Trophoblast cell (in vitro differentiated cells and primary cell): ENCODE measurements around the gene KCNJ5.

Source experiments
- DNase-seq, 2 donors: peaks; one replicate each; pipeline ENCODE4 v3.0.0-alpha.2; 2016
- H2AFZ ChIP-seq: 2 replicates; pipeline ENCODE4 v1.6.1; 2013; ENCODE audit warnings: low read length, moderate library complexity, mild to moderate bottlenecking; ENCODE audit not compliant: insufficient read depth, poor library complexity
- H2AK5ac ChIP-seq: 2 replicates; pipeline ENCODE4 v1.6.1; 2013; ENCODE audit warnings: mild to moderate bottlenecking, low read length
- H2BK120ac ChIP-seq: 2 replicates; pipeline ENCODE4 v1.6.1; 2013; ENCODE audit warnings: low read length, mild to moderate bottlenecking, moderate library complexity; ENCODE audit not compliant: insufficient read depth, poor library complexity
- H2BK12ac ChIP-seq: 2 replicates; pipeline ENCODE4 v1.6.1; 2013; ENCODE audit warnings: mild to moderate bottlenecking, low read length, moderate library complexity
- H2BK5ac ChIP-seq: 2 replicates; pipeline ENCODE4 v1.6.1; 2013; ENCODE audit warnings: low read length, low read depth, moderate library complexity, mild to moderate bottlenecking; ENCODE audit not compliant: poor library complexity
- H3K14ac ChIP-seq: 2 replicates; pipeline ENCODE4 v1.6.1; 2013; ENCODE audit warnings: mild to moderate bottlenecking, low read length
- H3K18ac ChIP-seq: 2 replicates; pipeline ENCODE4 v1.6.1; 2013; ENCODE audit warnings: mild to moderate bottlenecking, low read length
- H3K23ac ChIP-seq: 2 replicates; pipeline ENCODE4 v1.6.1; 2013; ENCODE audit warnings: low read length
- H3K27ac ChIP-seq: 2 replicates; pipeline ENCODE4 v1.5.1; 2013; ENCODE audit warnings: low read depth, mild to moderate bottlenecking, inconsistent platforms, low read length, moderate library complexity
- H3K27me3 ChIP-seq: 2 replicates; pipeline ENCODE4 v1.6.1; 2013; ENCODE audit warnings: inconsistent platforms, mild to moderate bottlenecking, low read length, moderate library complexity; ENCODE audit not compliant: insufficient read depth
- H3K36me3 ChIP-seq, 2 experiments: 1 replicate in 1 of 2; 2 replicates in 1 of 2; pipeline ENCODE4 v1.6.1; 2013; ENCODE audit warnings: low read length in 2 of 2, mild to moderate bottlenecking in 2 of 2, moderate library complexity in 1 of 2; ENCODE audit not compliant: insufficient read depth in 2 of 2, control insufficient read depth in 1 of 2
- H3K4ac ChIP-seq: 2 replicates; pipeline ENCODE4 v1.6.1; 2013; ENCODE audit warnings: low read depth, mild to moderate bottlenecking, low read length, moderate library complexity
- H3K4me1 ChIP-seq, 2 experiments: 1 replicate in 1 of 2; 2 replicates in 1 of 2; pipeline ENCODE4 v1.6.1; 2013; ENCODE audit warnings: low read length in 2 of 2, mild to moderate bottlenecking in 2 of 2, moderate library complexity in 1 of 2; ENCODE audit not compliant: insufficient read depth in 2 of 2, control insufficient read depth in 1 of 2
- H3K4me2 ChIP-seq: 2 replicates; pipeline ENCODE4 v1.6.1; 2013; ENCODE audit warnings: inconsistent platforms, mild to moderate bottlenecking, low read length, moderate library complexity
- H3K4me3 ChIP-seq: 2 replicates; pipeline ENCODE4 v1.5.1; 2013; ENCODE audit warnings: mild to moderate bottlenecking, low read depth, low read length, inconsistent platforms
- H3K79me1 ChIP-seq: one replicate; pipeline ENCODE4 v1.6.1; 2013; ENCODE audit warnings: low read length
- H3K79me2 ChIP-seq: 2 replicates; pipeline ENCODE4 v1.6.1; 2013; ENCODE audit warnings: low read length, mild to moderate bottlenecking; ENCODE audit not compliant: control insufficient read depth, insufficient read depth, poor library complexity
- H3K9ac ChIP-seq: 2 replicates; pipeline ENCODE4 v1.6.1; 2013; ENCODE audit warnings: mild to moderate bottlenecking, low read length
- H3K9me3 ChIP-seq: 2 replicates; pipeline ENCODE4 v1.6.1; 2013; ENCODE audit warnings: low read depth, mild to moderate bottlenecking, control low read depth, inconsistent platforms, low read length; ENCODE audit not compliant: insufficient read depth
- H4K12ac ChIP-seq: 2 replicates; pipeline ENCODE4 v1.6.1; 2013; ENCODE audit warnings: low read depth, mild to moderate bottlenecking, low read length, moderate library complexity
- H4K8ac ChIP-seq: 2 replicates; pipeline ENCODE4 v1.6.1; 2013; ENCODE audit warnings: low read depth, mild to moderate bottlenecking, low read length, moderate library complexity
- H4K91ac ChIP-seq: one replicate; pipeline ENCODE4 v1.6.1; 2013; ENCODE audit warnings: low read depth, mild to moderate bottlenecking, low read length, moderate library complexity
- WGBS: extraction: QIAGEN DNeasy Blood & Tissue Kit; methylation state at CpG from one replicate; pipeline ENCODE4 v1.1.7; 2013; ENCODE audit warnings: missing lambda C conversion rate; ENCODE audit not compliant: insufficient read length, insufficient coverage; ENCODE audit errors: extremely low coverage; 5-methylcytosine and 5-hydroxymethylcytosine counted together

The KCNJ5 gene

GRCh38 chr11:128957202-128957482 is 66.0 kb downstream of the KCNJ5 start:
- Histone ChIP-seq H3K27ac (no peak overlapping the region), H3K4me3 (no peak overlapping the region), H3K27me3 (no peaks in the 10 kb centered on the region), H4K8ac (no peak overlapping the region), H4K12ac (no peak overlapping the region), H2BK12ac (no peak overlapping the region), H3K4me2 (no peak overlapping the region), H3K79me2 (no peaks in the 10 kb centered on the region), H3K4me1 (no peaks in the 10 kb centered on the region), H3K9me3 (peaks cover 3% of the 10 kb centered on the region), H2BK5ac (no peak overlapping the region), H3K18ac (no peak overlapping the region), H2BK120ac (no peak overlapping the region), H3K36me3 (no peaks in the 10 kb centered on the region), H3K9ac (no peak overlapping the region), H4K91ac (no peak overlapping the region), H3K4ac (no peak overlapping the region), H3K14ac (no peak overlapping the region), H3K23ac (no peak overlapping the region), H3K79me1 (no peaks in the 10 kb centered on the region), H2AFZ (no peak overlapping the region), H2AK5ac (no peak overlapping the region)
- WGBS: no CpG with 5 or more reads among the region's 8 CpGs
- no peak for DNase-seq

GRCh38 chr11:128961645-128962044 is 70.5 kb downstream of the KCNJ5 start:
- WGBS: no CpG with 5 or more reads among the region's 2 CpGs
- Histone ChIP-seq H3K79me2 (no peaks in the 10 kb centered on the region), H3K27me3 (no peaks in the 10 kb centered on the region), H3K4ac (no peak overlapping the region), H3K18ac (no peak overlapping the region), H3K27ac (no peak overlapping the region), H3K14ac (no peak overlapping the region), H2AFZ (no peak overlapping the region), H4K91ac (no peak overlapping the region), H3K9ac (no peak overlapping the region), H2BK5ac (no peak overlapping the region), H3K36me3 (peaks cover 0 to 2% of the 10 kb centered on the region in 2 experiments), H3K79me1 (no peaks in the 10 kb centered on the region), H3K4me3 (no peak overlapping the region), H3K23ac (no peak overlapping the region), H4K8ac (no peak overlapping the region), H2BK12ac (no peak overlapping the region), H4K12ac (no peak overlapping the region), H3K4me1 (no peaks in the 10 kb centered on the region), H2AK5ac (no peak overlapping the region), H2BK120ac (no peak overlapping the region), H3K9me3 (no peaks in the 10 kb centered on the region), H3K4me2 (no peak overlapping the region)
- DNase-seq: no peak

- Histone ChIP-seq H2BK5ac (no peak overlapping the region), H3K4ac (no peak overlapping the region), H2BK120ac (no peak overlapping the region), H3K23ac (no peak overlapping the region), H3K9ac (no peak overlapping the region), H3K14ac (no peak overlapping the region), H2BK12ac (no peak overlapping the region), H3K79me1 (no peaks in the 10 kb centered on the region), H3K36me3 (peaks cover 0 to 2% of the 10 kb centered on the region in 2 experiments), H3K9me3 (no peaks in the 10 kb centered on the region), H3K4me1 (no peaks in the 10 kb centered on the region), H3K4me3 (no peak overlapping the region), H4K12ac (no peak overlapping the region), H2AFZ (no peak overlapping the region), H2AK5ac (no peak overlapping the region), H3K18ac (no peak overlapping the region), H3K27me3 (no peaks in the 10 kb centered on the region), H3K79me2 (no peaks in the 10 kb centered on the region), H4K8ac (no peak overlapping the region), H4K91ac (no peak overlapping the region), H3K4me2 (no peak overlapping the region), H3K27ac (no peak overlapping the region)
- no CpG with 5 or more reads among the region's 5 CpGs for whole genome bisulfite sequencing
- peak; percentile 1 to 46 for DNase-seq
Measured at GRCh38 chr11:128962896-128963295, 71.7 kb downstream of the KCNJ5 start.

- no peak overlapping the region for H2AK5ac ChIP-seq
- H2BK5ac ChIP-seq: no peak overlapping the region
- H4K8ac ChIP-seq: no peak overlapping the region
- H2BK12ac ChIP-seq: no peak overlapping the region
- no peak overlapping the region for H2BK120ac ChIP-seq
- H3K18ac ChIP-seq: no peak overlapping the region
- H3K79me2 ChIP-seq: no peaks in the 10 kb centered on the region
- no CpG with 5 or more reads among the region's 3 CpGs for WGBS
- no peak overlapping the region for H3K23ac ChIP-seq
- no peaks in the 10 kb centered on the region for H3K79me1 ChIP-seq
- no peaks in the 10 kb centered on the region for H3K27me3 ChIP-seq
- H3K9ac ChIP-seq: no peak overlapping the region
- no peak overlapping the region for H3K14ac ChIP-seq
- H3K4me1 ChIP-seq: no peaks in the 10 kb centered on the region
- no peak overlapping the region for H3K27ac ChIP-seq
- no peak overlapping the region for H3K4me3 ChIP-seq
- no peaks in the 10 kb centered on the region for H3K9me3 ChIP-seq
- H3K4ac ChIP-seq: no peak overlapping the region
- H4K12ac ChIP-seq: no peak overlapping the region
- H3K4me2 ChIP-seq: no peak overlapping the region
- H4K91ac ChIP-seq: no peak overlapping the region
- no peak overlapping the region for H2AFZ ChIP-seq
- H3K36me3 ChIP-seq: peaks cover 1 to 7% of the 10 kb centered on the region in 2 experiments
- DNase-seq: peak in 1 of 2 donors; percentile 19
Measured at GRCh38 chr11:128963744-128964325, 72.7 kb downstream of the KCNJ5 start.
